ENCODE measurements around the gene TMEM69.
"Not testable (repeated sequence)": the region's sequence is repeated elsewhere in the genome, so short reads cannot be mapped to it uniquely, and the experiment has no call there.

Gene TMEM69

DNA sequence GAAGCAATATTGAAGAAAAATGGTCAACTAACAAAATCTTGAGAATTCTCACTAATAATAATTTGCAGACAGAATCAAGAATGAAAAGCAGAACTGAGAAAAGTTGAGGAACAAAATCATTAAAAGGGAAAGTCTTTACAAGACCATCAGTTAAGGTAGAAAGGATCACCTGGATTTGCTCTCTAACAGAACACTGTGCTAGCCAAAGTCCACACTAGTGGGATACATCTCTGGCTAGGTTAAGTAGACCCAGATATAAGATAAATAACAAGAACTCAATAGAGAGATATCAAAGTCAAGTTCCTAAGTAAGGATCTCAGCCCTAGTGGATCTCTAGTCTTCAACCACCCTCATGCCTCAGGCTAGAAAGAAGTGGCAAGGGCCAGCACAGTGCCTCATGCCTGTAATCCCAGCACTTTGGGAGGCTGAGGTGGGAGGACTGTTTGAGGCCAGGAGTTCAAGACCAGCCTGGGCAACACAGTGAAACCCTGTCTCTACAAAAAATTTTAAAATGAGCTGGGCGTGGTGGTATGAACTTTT, 42.9 kb downstream of the TMEM69 start:
- no peak for DNase-seq (ENCODE audit: low read depth in 2 of 2)

- no peak for DNase-seq (ENCODE audit: low read depth in 2 of 2)
These were observed 51.2 kb downstream of the TMEM69 start for GRCh38 chr1:45739137-45739536.

DNA sequence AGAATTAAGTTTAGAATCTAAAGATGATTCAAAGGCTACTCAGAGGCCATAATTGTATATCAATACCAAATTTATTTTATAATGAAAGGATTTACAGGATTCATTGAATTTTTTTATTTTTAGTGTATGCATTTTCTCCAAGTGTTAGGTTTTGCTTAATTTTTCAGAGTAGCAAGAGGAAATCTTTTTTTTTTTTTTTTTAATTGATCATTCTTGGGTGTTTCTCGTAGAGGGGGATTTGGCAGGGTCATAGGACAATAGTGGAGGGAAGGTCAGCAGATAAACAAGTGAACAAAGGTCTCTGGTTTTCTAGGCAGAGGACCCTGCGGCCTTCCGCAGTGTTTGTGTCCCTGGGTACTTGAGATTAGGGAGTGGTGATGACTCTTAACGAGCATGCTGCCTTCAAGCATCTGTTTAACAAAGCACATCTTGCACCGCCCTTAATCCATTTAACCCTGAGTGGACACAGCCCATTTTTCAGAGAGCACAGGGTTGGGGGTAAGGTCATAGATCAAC, 51.7 kb downstream of the TMEM69 start:
- not testable (repeated sequence) for DNase-seq (ENCODE audit: low read depth in 2 of 2)

Data from stimulated activated CD8-positive, alpha-beta memory T cell treated with anti-CD3 and anti-CD28 coated beads, Interleukin-2, amount 100 ng/mL, for 48 hours (primary cell).